GM12878 (cell line): ENCODE data around the gene TMEM140.

Experiments used
- CBX3 ChIP-seq: fragments of 200-600 bp; sonication (generic); IDR thresholded peaks from 2 replicates; pipeline ENCODE4 v1.6.1; 2016; ENCODE audit warnings: low read depth, borderline replicate concordance
- CTCF ChIP-seq, 3 experiments: IDR thresholded peaks in 2 of 3; conservative IDR thresholded peaks in 1 of 3; 2 replicates each; pipeline ENCODE4 v1.5.1; 2011; ENCODE audit warnings: low read depth in 3 of 3, low read length in 3 of 3, mild to moderate bottlenecking in 3 of 3, control low read depth in 2 of 3, moderate library complexity in 2 of 3, inconsistent platforms in 1 of 3, mixed read lengths in 1 of 3; ENCODE audit not compliant: control insufficient read depth in 2 of 3, insufficient read depth in 1 of 3; ENCODE audit errors: extremely low read depth in 1 of 3
- E4F1 ChIP-seq: fragments of 450-650 bp; IDR thresholded peaks from 2 replicates; pipeline ENCODE4 v1.6.1; 2018; ENCODE audit warnings: borderline replicate concordance, mild to moderate bottlenecking; ENCODE audit not compliant: partially characterized antibody
- EZH2 ChIP-seq: IDR thresholded peaks from 2 replicates; pipeline ENCODE4 v1.6.1; 2012; ENCODE audit warnings: low read depth, mild to moderate bottlenecking, control low read depth, inconsistent platforms, low read length, borderline replicate concordance; ENCODE audit not compliant: control insufficient read depth
- GABPA ChIP-seq: IDR thresholded peaks from 2 replicates; pipeline ENCODE4 v1.6.1; 2014; ENCODE audit warnings: antibody characterized with exemption, low read depth, mild to moderate bottlenecking, inconsistent platforms
- NRF1 ChIP-seq: conservative IDR thresholded peaks from 2 replicates; pipeline ENCODE4 v1.6.1; 2011; ENCODE audit warnings: mild to moderate bottlenecking, low read depth, low read length, improper control_type of control experiment
- POLR2AphosphoS5 ChIP-seq: IDR thresholded peaks from 2 replicates; pipeline ENCODE4 v1.6.1; 2011; ENCODE audit warnings: mild to moderate bottlenecking, low read length, inconsistent platforms
- YY1 ChIP-seq: IDR thresholded peaks from 2 replicates; pipeline ENCODE4 v1.6.1; 2011; ENCODE audit warnings: low read depth, mild to moderate bottlenecking, low read length
- ZBTB11 ChIP-seq: fragments of 450-650 bp; formaldehyde crosslinking; IDR thresholded peaks from 2 replicates; pipeline ENCODE4 v1.5.0; 2022; ENCODE audit warnings: mild to moderate bottlenecking, missing genetic modification characterization

GRCh38 chr7:135207406-135208101, 59.7 kb downstream of the TMEM140 start:
- TF ChIP-seq ZBTB11 (CRISPR knock-in tag) (no peak), GABPA (no peak), CBX3 (no peak), CTCF (IDR thresholded peaks at IDR 0.05 in 2 of 3, conservative IDR thresholded peaks at IDR 0.05 in 1 of 3; ENCODE audit: control insufficient read depth in 2 of 3, extremely low read depth in 1 of 3, insufficient read depth in 1 of 3, low read depth in 3 of 3, low read length in 3 of 3) (no peak), YY1 (no peak), E4F1 (no peak), EZH2 (no peak), NRF1 (no peak), POLR2AphosphoS5 (no peak; the same call in 1 of the 2 replicates)
